PFSK-1 (cell line): ENCODE measurements around the gene B4GALNT1.

Experiments
- FOXP2 ChIP-seq: optimal IDR thresholded peaks from 2 replicates; pipeline ENCODE3; 2011; ENCODE audit warnings: borderline replicate concordance, control low read depth, inconsistent platforms; ENCODE audit not compliant: insufficient read depth; ENCODE audit errors: extremely low read length, extremely low read depth
- POLR2AphosphoS5 ChIP-seq: IDR thresholded peaks from 2 replicates; pipeline ENCODE4 v1.6.1; 2012; ENCODE audit warnings: low read depth, mild to moderate bottlenecking, control low read depth, low read length, moderate library complexity
- SIN3A ChIP-seq: IDR thresholded peaks from 2 replicates; pipeline ENCODE4 v1.6.1; 2012; ENCODE audit warnings: mild to moderate bottlenecking, low read length, moderate library complexity, borderline replicate concordance; ENCODE audit not compliant: insufficient read depth
- TAF1 ChIP-seq: IDR thresholded peaks from 2 replicates; pipeline ENCODE4 v1.6.1; 2012; ENCODE audit warnings: low read length, control low read depth, borderline replicate concordance; ENCODE audit not compliant: insufficient read depth
- TF ChIP-seq, protein P1 (sequence below), 2 experiments: IDR thresholded peaks; 2 replicates each; pipeline versions ENCODE4 v1.6.1 to v1.8.0; 2011 to 2012; ENCODE audit warnings: low read depth in 2 of 2, low read length in 2 of 2, control low read depth in 1 of 2, inconsistent platforms in 1 of 2, mild to moderate bottlenecking in 1 of 2, moderate library complexity in 1 of 2; ENCODE audit not compliant: insufficient read depth in 1 of 2

B4GALNT1 gene

DNA sequence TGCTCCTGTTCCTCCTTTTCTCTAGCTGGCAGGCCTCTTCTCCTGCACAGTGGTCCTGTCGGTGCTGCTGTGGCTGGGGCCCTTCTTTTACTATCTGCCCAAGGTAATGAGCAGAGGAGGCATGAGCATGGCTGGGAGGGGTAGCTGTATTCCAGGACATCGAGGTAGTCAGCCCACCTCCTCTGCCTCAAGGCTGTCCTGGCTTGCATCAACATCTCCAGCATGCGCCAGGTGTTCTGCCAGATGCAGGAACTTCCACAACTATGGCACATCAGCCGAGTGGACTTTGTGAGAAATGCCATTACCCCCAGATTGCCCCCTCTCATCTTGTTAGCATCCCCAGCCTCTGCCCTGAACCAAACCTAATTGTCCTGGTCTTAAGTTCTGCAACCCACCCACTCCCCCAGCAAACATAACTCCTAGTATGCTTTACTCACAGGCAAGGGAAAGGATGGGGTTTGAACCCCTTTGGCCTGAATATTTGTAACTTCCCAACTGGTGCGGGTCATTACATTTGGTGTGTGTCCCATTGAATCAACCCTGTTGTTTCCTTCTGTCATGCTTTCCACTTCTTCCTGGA is 9.1 kb downstream of the B4GALNT1 start:
- TF ChIP-seq, protein P1, sequence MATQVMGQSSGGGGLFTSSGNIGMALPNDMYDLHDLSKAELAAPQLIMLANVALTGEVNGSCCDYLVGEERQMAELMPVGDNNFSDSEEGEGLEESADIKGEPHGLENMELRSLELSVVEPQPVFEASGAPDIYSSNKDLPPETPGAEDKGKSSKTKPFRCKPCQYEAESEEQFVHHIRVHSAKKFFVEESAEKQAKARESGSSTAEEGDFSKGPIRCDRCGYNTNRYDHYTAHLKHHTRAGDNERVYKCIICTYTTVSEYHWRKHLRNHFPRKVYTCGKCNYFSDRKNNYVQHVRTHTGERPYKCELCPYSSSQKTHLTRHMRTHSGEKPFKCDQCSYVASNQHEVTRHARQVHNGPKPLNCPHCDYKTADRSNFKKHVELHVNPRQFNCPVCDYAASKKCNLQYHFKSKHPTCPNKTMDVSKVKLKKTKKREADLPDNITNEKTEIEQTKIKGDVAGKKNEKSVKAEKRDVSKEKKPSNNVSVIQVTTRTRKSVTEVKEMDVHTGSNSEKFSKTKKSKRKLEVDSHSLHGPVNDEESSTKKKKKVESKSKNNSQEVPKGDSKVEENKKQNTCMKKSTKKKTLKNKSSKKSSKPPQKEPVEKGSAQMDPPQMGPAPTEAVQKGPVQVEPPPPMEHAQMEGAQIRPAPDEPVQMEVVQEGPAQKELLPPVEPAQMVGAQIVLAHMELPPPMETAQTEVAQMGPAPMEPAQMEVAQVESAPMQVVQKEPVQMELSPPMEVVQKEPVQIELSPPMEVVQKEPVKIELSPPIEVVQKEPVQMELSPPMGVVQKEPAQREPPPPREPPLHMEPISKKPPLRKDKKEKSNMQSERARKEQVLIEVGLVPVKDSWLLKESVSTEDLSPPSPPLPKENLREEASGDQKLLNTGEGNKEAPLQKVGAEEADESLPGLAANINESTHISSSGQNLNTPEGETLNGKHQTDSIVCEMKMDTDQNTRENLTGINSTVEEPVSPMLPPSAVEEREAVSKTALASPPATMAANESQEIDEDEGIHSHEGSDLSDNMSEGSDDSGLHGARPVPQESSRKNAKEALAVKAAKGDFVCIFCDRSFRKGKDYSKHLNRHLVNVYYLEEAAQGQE (IDR thresholded peaks at IDR 0.05; ENCODE audit: insufficient read depth in 1 of 2, low read depth in 2 of 2, low read length in 2 of 2) = no peak
- TF ChIP-seq TAF1 = no peak
- TF ChIP-seq SIN3A = no peak
- no peak for TF ChIP-seq FOXP2
- TF ChIP-seq POLR2AphosphoS5 = no peak

DNA sequence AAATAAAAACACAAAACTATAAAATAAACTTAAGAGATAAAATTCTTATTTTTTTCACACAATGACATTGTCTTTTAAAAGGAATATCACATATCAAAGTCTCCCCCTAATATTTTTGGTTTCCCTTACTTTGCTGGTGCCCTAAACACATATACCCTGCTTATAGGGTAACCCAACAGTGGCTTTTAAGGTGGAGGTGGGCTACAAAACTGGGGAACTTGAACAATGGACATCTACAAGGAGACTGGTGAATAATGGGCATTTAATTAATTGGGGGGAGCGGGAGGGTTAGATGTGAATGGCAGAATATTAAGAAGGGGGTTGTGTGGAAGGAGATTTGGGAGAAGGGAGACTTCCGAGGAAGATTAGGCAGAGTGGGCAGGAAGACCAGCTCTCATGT is 9.6 kb downstream of the B4GALNT1 start:
- TF ChIP-seq, protein P1 (IDR thresholded peaks at IDR 0.05; ENCODE audit: insufficient read depth in 1 of 2, low read depth in 2 of 2, low read length in 2 of 2) = no peak
- TF ChIP-seq SIN3A = no peak
- no peak for TF ChIP-seq TAF1
- TF ChIP-seq POLR2AphosphoS5 = no peak
- no peak for TF ChIP-seq FOXP2

DNA sequence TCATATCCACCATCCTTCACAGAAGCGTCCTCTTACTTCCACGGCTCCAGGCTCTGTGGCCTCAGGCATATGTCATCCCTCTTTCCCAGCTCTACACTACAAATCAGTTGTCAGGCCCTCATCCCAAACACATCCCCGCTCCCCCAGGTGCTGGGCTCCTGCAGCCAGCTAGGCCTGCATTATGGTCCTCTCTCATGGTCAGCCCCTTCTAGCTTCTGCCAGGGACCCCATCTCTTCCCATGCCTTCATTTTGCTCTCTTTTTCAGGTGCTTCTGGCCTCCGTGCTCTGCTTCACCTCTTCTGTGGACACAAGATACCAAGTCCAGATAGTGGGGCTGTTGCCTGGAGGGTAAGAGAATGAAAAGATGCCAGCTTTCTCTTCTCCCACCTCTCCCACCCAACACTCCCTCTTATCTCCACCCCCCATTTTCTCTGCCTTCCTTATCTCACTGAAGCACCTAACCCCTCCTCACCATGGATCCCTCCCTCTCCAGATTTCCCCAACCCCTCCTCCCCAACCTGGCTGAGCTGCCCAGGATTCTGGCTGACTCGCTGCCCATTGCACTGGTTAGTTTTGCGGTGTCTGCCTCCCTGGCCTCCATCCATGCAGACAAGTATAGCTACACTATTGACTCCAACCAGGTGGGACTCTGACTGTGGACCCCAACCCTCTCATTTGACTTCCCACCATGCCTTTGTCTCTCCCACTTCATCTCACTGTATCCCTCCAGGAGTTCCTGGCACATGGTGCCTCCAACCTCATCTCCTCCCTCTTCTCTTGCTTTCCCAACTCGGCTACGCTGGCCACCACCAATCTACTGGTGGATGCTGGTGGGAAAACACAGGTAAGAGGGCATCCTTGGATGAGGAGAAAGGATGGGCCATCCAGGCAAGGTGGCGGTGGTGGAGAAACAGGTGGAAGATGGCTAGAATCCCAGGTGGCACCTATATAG is 10.4 kb downstream of the B4GALNT1 start:
- no peak for TF ChIP-seq TAF1
- TF ChIP-seq SIN3A = no peak
- TF ChIP-seq, protein P1 (IDR thresholded peaks at IDR 0.05; ENCODE audit: insufficient read depth in 1 of 2, low read depth in 2 of 2, low read length in 2 of 2) = no peak
- TF ChIP-seq POLR2AphosphoS5 = no peak
- TF ChIP-seq FOXP2 = no peak

DNA sequence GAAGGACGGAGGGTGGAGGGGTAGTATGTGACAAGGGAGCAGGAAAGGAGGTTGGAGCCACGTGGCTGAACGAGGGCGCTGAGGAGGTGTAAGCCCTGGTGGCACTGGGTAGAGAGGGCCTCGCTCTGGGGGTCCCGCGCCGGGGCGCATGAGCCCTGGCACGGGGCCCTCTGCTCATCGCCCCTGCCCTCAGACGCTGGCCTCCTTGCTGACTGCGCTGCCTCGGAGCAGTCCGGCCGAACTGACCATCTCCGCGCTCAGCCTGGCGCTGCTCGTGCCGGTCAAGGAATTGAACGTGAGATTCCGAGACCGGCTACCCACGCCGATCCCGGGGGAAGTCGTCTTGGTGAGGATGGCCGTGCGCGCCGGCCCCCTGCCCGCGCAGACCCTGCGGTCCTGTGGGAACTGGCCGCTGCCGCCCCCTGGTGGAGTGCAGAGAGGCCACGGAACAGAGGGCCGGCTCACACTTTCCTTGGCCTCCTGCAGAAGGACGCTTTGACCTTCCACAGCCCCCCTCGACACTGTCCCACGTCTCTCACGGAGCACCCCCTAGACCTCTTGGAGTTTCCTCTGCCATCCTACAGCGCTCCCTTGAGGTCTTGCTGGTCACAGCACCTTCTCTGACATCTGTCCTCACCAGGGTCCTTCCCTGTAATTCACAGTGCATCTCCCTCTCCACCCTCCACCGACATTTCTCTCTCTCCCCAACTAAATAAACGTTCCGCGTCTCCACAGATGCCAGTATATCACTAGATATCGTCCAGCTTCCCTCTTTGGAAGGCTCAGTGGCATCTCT is 11.3 kb downstream of the B4GALNT1 start:
- TF ChIP-seq TAF1 (no peak), POLR2AphosphoS5 (no peak), FOXP2 (no peak), SIN3A (no peak)
- TF ChIP-seq, protein P1 (IDR thresholded peaks at IDR 0.05; ENCODE audit: insufficient read depth in 1 of 2, low read depth in 2 of 2, low read length in 2 of 2) = no peak
